Stimulated activated CD8-positive, alpha-beta memory T cell treated with anti-CD3 and anti-CD28 coated beads, Interleukin-4, amount 100 ng/mL, for 1 hour (primary cell): Measurements from ENCODE around the gene TMEM37.

Source experiments
- DNase-seq, 2 donors: peaks; one replicate each; pipeline ENCODE4 v3.0.0-alpha.2; 2020; ENCODE audit warnings: low read depth in 2 of 2, low spot score in 1 of 2

TMEM37 gene

DNA sequence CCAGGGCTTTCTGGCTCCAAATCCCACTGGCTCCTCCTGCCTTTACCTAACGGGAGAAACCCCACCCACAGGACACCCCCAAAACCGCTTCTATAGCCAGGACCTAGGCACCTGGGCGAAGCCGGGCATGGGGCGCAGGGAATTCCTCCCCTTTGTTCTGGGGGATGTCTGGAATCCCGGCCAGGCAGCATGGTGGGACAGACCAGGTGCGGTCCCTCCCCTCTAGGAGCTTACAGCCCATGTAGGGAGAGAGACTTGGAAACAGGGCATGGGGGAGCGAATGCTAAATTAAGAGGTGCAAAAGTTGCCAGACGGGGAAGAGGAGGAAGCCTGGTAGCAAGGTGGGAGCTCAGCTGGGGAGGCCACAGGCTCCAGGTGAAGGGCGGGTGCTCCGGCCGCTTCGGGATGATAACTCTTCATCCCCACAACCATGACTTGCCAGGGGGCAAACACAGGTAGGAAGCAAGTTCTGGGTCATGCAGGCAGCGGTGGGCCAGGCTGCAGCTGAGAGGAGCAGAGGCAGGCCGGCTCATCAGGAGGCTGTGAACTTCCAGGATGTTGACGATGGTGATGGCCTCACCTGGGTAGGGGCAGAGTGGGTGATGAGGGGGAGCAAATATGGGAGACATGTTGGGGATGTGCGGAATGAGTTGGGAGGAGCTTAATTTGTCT is 1.3 kb downstream of the TMEM37 start:
- no peak for DNase-seq

DNA sequence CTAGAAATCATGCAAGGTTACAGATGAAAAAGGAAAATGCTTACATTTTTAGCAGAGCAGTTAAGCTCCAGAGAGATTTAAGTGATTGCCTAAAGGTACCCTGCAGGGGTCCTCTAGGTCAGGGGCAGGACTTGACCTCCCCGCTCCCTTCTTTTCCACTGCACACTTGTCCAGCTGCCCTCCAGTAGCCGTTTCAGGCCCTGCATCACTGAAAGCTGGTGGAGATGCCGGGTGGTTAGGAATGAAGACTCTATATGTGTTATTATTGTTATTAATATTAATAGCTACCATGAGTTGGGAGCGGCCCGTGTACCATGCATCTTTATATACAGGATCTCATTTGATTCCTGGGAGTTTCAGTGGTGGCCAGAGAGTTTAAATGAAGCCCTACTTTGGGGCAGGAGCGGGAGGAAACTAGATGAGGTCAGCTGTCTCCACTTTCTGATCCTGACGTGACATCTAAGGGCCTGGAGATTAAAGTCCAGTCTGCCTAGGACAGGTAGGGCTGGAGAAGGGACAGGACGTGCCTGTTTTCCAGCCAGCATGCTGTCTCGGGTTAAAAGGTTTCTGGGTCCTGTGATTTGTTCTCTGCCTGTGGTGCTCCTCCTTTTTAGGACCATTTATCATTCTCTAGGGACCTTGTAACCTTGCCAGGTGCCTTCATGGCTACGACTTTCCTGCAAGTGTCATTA is 2.1 kb downstream of the TMEM37 start:
- DNase-seq = no peak

GRCh38 chr2:119434664-119435063 is 3.0 kb downstream of the TMEM37 start:
- DNase-seq = no peak

GRCh38 chr2:119435081-119435952 is 3.7 kb downstream of the TMEM37 start:
- no peak for DNase-seq

GRCh38 chr2:119435953-119436297 is 4.3 kb downstream of the TMEM37 start:
- DNase-seq = no peak

- no peak for DNase-seq
Measured at GRCh38 chr2:119436993-119437772, 5.5 kb downstream of the TMEM37 start.

DNA sequence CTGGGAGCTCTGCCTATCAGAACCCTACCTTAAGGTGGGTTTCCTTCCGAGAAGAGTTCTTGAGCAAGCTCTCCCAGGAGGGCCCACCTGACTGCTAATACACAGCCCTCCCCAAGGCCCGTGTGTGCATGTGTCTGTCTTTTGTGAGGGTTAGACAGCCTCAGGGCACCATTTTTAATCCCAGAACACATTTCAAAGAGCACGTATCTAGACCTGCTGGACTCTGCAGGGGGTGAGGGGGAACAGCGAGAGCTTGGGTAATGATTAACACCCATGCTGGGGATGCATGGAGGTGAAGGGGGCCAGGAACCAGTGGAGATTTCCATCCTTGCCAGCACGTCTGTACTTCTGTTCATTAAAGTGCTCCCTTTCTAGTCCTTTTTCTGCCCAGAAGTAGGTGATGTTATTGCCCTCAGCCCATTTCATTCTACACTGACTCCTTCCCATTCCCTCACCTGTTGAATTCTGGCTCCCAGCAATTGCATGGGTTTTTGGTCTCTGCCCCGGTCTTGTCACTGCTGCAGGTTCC is 6.5 kb downstream of the TMEM37 start:
- DNase-seq = no peak

DNA sequence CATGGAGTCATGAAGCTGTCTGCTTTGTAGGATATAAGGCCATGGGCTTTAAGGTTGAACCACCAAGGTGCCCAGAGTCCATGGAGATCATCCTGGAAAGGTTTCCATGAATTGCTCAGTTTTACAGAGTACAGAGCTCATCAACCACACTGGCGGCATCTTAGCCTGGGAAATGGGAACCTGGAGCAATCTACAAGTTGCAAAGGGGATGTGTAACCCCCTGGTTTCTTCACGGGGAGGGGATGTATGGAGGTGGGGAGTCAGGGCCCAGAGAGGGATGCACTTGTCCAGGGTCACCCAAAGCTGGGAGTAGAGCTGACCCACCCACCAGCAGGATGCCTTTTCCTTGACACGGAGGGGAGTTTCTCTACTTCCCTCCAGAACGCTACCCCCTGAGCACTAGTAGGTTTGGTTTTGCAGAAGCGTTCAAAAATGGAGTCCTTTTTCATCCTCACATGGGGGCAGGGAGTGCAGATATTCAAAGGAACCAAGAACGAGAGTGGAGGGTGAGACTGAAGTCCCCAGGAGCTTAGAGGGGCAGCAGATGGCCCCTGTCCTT is 7.2 kb downstream of the TMEM37 start:
- DNase-seq = no peak

DNA sequence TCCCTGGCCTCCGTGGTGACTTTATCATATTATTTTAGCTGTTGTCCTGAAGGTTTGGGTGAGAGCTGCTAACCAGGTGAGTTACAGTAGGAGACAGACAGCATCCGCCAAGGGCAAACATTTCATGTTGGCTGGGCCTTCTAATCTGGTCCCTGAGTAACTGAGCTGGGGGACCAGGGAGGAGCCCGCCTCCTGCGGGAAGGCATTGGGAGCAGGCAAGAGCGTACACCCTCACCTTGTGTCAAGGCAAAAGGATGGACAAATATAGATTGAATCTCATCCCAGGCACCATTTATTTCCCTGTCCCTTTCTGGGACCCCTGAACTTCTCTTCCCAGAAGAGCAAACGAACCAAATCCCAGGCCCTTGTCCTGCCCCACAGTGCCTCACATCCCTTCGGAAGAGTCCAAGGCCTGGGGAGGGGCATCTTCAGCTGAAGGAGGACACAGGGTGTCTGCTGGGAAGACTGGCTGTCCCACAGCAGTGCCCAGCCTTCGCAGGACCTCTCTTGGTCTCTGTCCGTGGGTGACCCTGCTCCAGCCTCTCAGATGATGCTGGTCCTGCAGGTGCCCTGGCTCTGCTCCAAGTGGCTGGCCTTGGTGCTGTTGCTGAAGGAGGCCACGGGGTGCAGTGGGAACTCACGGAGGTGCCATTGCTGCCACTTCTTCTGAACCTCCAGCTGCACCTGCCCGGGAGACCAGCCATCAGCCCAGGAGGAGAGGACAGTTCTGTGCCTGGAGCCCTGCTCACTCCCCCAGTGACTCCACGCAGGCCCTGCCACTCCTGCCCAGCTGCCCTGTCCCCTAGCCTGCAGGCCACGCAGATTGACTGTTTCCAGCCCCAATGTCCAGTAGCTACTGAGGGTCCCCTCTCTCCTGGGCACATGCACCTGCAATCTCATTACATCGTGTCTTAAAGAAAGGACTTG is 8.2 kb downstream of the TMEM37 start:
- no peak for DNase-seq

GRCh38 chr2:119440501-119440870 is 8.8 kb downstream of the TMEM37 start:
- no peak for DNase-seq

GRCh38 chr2:119440873-119441272 is 9.2 kb downstream of the TMEM37 start:
- DNase-seq = no peak

- no peak for DNase-seq
Measured at GRCh38 chr2:119441376-119442225, 9.9 kb downstream of the TMEM37 start.

- DNase-seq = no peak
Measured at GRCh38 chr2:119442226-119442619, 10.6 kb downstream of the TMEM37 start.

- no peak for DNase-seq
Measured at GRCh38 chr2:119442850-119443249, 11.2 kb downstream of the TMEM37 start.

DNA sequence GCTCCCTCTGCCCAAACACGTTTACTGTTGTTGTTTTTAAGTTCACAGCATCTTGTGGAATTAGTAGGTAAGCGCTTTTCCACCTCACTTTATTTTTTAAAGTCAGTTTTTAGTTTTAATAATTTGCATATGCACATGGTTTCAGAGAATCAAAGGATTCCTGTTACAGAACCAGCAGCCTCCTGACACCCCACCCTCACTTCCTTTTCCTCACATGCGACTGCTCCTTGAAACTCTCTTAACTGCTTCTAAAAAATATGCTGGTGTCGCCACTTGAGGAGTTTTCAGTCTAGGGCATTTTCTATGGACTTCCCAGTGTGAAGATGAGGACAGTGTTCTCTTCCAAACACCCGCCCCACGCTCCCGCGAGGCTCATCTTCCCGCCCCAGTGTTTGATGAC is 14.4 kb downstream of the TMEM37 start:
- DNase-seq = no peak

GRCh38 chr2:119448427-119449141 is 16.9 kb downstream of the TMEM37 start:
- no peak for DNase-seq

- DNase-seq = no peak
Measured at GRCh38 chr2:119449521-119449920, 17.9 kb downstream of the TMEM37 start.
